Osteoblast (primary cell): ENCODE data around the gene S100A16. TPM values are rescaled to one million over a fixed set of nuclear protein-coding genes. Genes with fewer than 3 reads are reported as not detected.

Source experiments
- DNase-seq: peaks from one replicate; pipeline ENCODE4 v3.0.0; 2011; ENCODE audit warnings: low spot score, mixed read lengths; ENCODE audit not compliant: insufficient read length; ENCODE audit errors: missing footprints
- H2AFZ ChIP-seq: 2 replicates; pipeline ENCODE4 v1.6.0; 2011; ENCODE audit warnings: mild to moderate bottlenecking, low read length
- H3K27ac ChIP-seq: 2 replicates; pipeline ENCODE4 v1.5.1; 2011; ENCODE audit warnings: mild to moderate bottlenecking, low read depth, low read length, moderate library complexity
- H3K27me3 ChIP-seq: 2 replicates; pipeline ENCODE4 v1.6.0; 2012; ENCODE audit warnings: mild to moderate bottlenecking, control low read depth, inconsistent platforms, low read length, moderate library complexity; ENCODE audit not compliant: insufficient read depth
- H3K36me3 ChIP-seq: 2 replicates; pipeline ENCODE4 v1.5.1; 2011; ENCODE audit warnings: mild to moderate bottlenecking, low read length, control low read depth, moderate library complexity; ENCODE audit not compliant: insufficient read depth
- H3K4me1 ChIP-seq: 2 replicates; pipeline ENCODE4 v1.5.1; 2011; ENCODE audit warnings: mild to moderate bottlenecking, low read length, control low read depth, moderate library complexity; ENCODE audit not compliant: insufficient read depth
- H3K4me2 ChIP-seq: 2 replicates; pipeline ENCODE4 v1.6.0; 2011; ENCODE audit warnings: mild to moderate bottlenecking, low read length; ENCODE audit not compliant: insufficient read depth
- H3K4me3 ChIP-seq: fragments of 200-600 bp; sonication (generic); 3 replicates; pipeline ENCODE4 v1.5.1; 2012; ENCODE audit warnings: mild to moderate bottlenecking, low read length, inconsistent platforms; ENCODE audit not compliant: insufficient read depth
- H3K79me2 ChIP-seq: 2 replicates; pipeline ENCODE4 v1.6.0; 2012; ENCODE audit warnings: mild to moderate bottlenecking, low read length, control low read depth, inconsistent platforms; ENCODE audit not compliant: insufficient read depth
- H3K9me3 ChIP-seq: 2 replicates; pipeline ENCODE4 v1.5.1; 2011; ENCODE audit warnings: low read depth, low read length, control low read depth
- H4K20me1 ChIP-seq: 2 replicates; pipeline ENCODE4 v1.6.0; 2012; ENCODE audit warnings: mild to moderate bottlenecking, low read length, control low read depth; ENCODE audit not compliant: insufficient read depth
- total RNA-seq: library from RNA; depleted of rRNA; stranded (reverse); fragments of >200 nt; gene quantifications from 2 replicates; pipeline ENCODE4 v1.2.3, GENCODE V29; 2012
- TF ChIP-seq, protein P1 (sequence below): IDR thresholded peaks from 2 replicates; pipeline ENCODE4 v1.5.1; 2011; ENCODE audit warnings: mild to moderate bottlenecking, low read depth, low read length, moderate library complexity; ENCODE audit errors: extremely low read depth

Gene S100A16
- total RNA-seq, 1 donor: 190 TPM

DNA sequence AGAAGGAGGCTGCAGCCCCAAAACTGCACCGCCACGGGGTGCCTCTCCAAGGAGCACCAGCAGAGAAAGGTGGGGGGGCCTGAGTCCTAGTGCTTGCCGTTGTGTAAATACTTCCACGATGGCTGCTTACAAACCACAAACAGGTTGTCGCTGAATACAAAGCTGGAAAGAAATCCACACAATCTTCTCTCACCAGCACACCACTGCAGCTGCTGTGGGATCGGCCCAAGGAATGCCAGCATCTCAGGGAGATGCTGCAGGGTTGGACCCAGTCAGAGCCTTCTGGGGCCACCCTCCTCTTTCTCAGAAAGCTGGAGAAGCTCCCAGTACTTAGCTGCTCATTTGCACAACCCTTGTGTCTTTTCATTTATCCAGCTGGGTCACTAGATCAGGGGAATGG lies 6.2 kb upstream of the S100A16 start:
- H3K36me3 ChIP-seq: peaks cover 59% of the 10 kb centered on the region
- no peak for DNase-seq

DNA sequence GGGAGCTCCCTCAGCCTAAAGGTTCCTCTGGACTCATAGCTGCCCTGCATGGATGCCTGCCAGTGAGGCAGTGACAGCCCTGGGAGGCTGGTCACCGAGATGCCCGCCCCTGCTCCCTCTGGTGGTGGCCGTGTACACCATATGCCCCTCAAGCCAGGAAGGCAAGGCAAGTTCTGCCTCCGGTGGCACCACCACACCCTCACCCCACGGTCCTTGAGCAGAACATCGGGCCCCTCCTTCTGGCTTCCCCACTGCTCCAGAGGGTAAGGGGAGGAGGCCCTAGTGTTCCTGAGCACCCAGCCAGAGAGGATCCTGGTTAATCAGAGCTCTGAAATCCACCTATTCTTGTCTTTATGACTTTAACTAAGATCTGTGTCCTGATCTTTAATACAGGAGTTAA lies 4.7 kb upstream of the S100A16 start:
- no peak overlapping the region for H3K4me3 ChIP-seq
- DNase-seq: no peak
- TF ChIP-seq, protein P1, sequence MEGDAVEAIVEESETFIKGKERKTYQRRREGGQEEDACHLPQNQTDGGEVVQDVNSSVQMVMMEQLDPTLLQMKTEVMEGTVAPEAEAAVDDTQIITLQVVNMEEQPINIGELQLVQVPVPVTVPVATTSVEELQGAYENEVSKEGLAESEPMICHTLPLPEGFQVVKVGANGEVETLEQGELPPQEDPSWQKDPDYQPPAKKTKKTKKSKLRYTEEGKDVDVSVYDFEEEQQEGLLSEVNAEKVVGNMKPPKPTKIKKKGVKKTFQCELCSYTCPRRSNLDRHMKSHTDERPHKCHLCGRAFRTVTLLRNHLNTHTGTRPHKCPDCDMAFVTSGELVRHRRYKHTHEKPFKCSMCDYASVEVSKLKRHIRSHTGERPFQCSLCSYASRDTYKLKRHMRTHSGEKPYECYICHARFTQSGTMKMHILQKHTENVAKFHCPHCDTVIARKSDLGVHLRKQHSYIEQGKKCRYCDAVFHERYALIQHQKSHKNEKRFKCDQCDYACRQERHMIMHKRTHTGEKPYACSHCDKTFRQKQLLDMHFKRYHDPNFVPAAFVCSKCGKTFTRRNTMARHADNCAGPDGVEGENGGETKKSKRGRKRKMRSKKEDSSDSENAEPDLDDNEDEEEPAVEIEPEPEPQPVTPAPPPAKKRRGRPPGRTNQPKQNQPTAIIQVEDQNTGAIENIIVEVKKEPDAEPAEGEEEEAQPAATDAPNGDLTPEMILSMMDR: no peak
- H3K4me1 ChIP-seq: peaks cover 12% of the 10 kb centered on the region
- H3K4me2 ChIP-seq: no peak overlapping the region
- H3K36me3 ChIP-seq: peaks cover 44% of the 10 kb centered on the region
- peaks cover 12% of the 10 kb centered on the region for H3K79me2 ChIP-seq
- peaks cover 2% of the 10 kb centered on the region for H4K20me1 ChIP-seq
- no peak overlapping the region for H3K27ac ChIP-seq
- no peak overlapping the region for H2AFZ ChIP-seq
- H3K27me3 ChIP-seq: no peaks in the 10 kb centered on the region
- no peaks in the 10 kb centered on the region for H3K9me3 ChIP-seq

More for the DNA sequence above, 6.2 kb upstream of the S100A16 start:
- Histone ChIP-seq H2AFZ (no peak overlapping the region), H4K20me1 (peaks cover 2% of the 10 kb centered on the region), H3K4me2 (no peak overlapping the region), H3K9me3 (no peaks in the 10 kb centered on the region), H3K27me3 (no peaks in the 10 kb centered on the region), H3K27ac (no peak overlapping the region), H3K79me2 (peaks cover 15% of the 10 kb centered on the region), H3K4me1 (peaks cover 8% of the 10 kb centered on the region), H3K4me3 (no peak overlapping the region)
- TF ChIP-seq, protein P1: no peak

DNA sequence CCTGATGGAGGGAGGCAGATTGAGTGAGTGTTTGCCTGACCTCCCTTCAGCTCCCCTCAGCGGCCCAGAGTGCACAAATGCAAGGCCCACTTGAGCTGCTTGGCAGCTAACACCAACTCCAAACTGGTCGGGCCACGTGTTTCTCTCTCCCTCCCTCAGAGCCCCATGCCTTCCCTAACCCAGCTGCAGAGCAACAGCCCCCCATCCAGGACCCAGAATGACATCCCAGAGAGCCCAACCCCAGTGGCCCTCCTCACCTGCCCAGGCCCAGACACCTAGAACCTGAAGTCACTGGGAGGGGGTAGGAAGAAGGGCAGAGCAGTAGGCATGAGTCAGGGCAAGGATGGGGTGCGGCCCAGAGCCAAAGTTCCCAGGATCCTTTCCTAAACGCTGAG lies 4.0 kb upstream of the S100A16 start:
- H3K4me1 ChIP-seq: peaks cover 12% of the 10 kb centered on the region
- H3K4me3 ChIP-seq: no peak overlapping the region
- peaks cover 3% of the 10 kb centered on the region for H4K20me1 ChIP-seq
- no peak overlapping the region for H2AFZ ChIP-seq
- DNase-seq: no peak
- peaks cover 36% of the 10 kb centered on the region for H3K36me3 ChIP-seq
- H3K79me2 ChIP-seq: peaks cover 16% of the 10 kb centered on the region
- H3K27me3 ChIP-seq: no peaks in the 10 kb centered on the region
- no peaks in the 10 kb centered on the region for H3K9me3 ChIP-seq
- TF ChIP-seq, protein P1: no peak
- H3K27ac ChIP-seq: no peak overlapping the region
- no peak overlapping the region for H3K4me2 ChIP-seq

DNA sequence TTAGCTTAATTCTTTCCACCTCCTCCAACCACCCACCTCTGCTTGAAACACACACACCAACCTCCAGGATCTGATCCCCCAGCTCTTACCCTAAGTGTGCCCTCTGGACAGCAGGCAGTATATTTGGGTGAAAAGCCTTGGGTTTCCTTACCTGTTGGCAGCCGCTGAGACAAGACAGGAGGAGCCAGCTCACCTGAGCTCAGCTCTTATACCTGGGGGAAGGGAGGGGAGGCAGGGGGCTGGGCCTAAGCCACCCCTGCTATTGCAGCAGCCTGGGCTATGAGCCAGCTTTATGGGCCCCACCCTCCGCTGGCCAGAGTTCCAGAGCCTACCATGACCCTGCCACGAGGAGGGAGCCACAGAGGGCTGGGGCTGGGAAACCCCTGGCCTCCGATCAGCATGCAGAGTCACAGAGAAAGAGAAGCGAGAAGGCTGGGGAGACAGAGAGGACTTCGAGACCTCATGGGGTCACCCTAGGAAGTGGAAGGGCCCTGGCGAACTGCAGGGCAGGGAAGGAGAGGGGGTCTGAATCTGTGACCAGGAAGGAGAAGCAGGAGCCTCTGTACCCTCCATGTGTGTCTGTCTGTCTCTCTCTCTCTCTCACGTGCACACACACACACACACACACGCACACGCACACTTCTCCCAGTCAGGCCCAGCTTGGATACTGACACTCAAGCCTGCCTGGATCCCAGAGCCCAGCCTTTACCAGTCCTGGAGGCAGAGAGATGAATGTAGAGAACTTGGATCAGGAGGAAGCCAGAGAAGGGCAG lies 3.4 kb upstream of the S100A16 start, which contains the start of gene S100A14:
TSS of gene S100A14 (minus strand) at position 182 of the 773 bp plus-strand sequence. CDS start 467 bp downstream, outside the sequence.
- Histone ChIP-seq H4K20me1 (peaks cover 9% of the 10 kb centered on the region), H3K4me2 (no peak within 1 kb of the TSS), H2AFZ (no peak within 1 kb of the TSS), H3K36me3 (peaks cover 31% of the 10 kb centered on the region), H3K27me3 (no peaks in the 10 kb centered on the region), H3K79me2 (peaks cover 22% of the 10 kb centered on the region), H3K9me3 (no peaks in the 10 kb centered on the region), H3K27ac (no peak within 1 kb of the TSS), H3K4me3 (no peak within 1 kb of the TSS), H3K4me1 (peaks cover 16% of the 10 kb centered on the region)
- TF ChIP-seq, protein P1: no peak
- no peak for DNase-seq
